Stimulated activated naive CD8-positive, alpha-beta T cell treated with anti-CD3 and anti-CD28 coated beads, Interleukin-15, amount 100 ng/mL, for 72 hours (primary cell): Measurements from ENCODE around the gene ROBO1.

Experiments
- ATAC-seq: fragments of 150-1000 bp; cut with Tn5 transposase; 2 replicates; pipeline ENCODE4 v1.10.0; 2021; ENCODE audit warnings: mild to moderate bottlenecking, moderate library complexity
- DNase-seq, 2 donors: peaks; one replicate each; pipeline ENCODE4 v3.0.0; 2021 to 2022
- H3K27ac Mint-ChIP-seq, 2 donors: one replicate each; pipeline ENCODE4 v1.8.0; 2022; ENCODE audit warnings: mild to moderate bottlenecking in 2 of 2, mixed read lengths in 2 of 2, moderate library complexity in 2 of 2
- H3K27me3 Mint-ChIP-seq: one replicate; pipeline ENCODE4 v1.8.0; 2022; ENCODE audit warnings: mixed read lengths
- H3K4me1 Mint-ChIP-seq: one replicate; pipeline ENCODE4 v1.8.0; 2022; ENCODE audit warnings: mild to moderate bottlenecking, mixed read lengths
- H3K4me3 Mint-ChIP-seq, 2 donors: one replicate each; pipeline ENCODE4 v1.8.0; 2022; ENCODE audit warnings: mild to moderate bottlenecking in 2 of 2, mixed read lengths in 2 of 2, moderate library complexity in 1 of 2
- H3K9me3 Mint-ChIP-seq, 2 donors: one replicate each; pipeline ENCODE4 v1.8.0; 2022; ENCODE audit warnings: mixed read lengths in 2 of 2

ROBO1 gene

DNA sequence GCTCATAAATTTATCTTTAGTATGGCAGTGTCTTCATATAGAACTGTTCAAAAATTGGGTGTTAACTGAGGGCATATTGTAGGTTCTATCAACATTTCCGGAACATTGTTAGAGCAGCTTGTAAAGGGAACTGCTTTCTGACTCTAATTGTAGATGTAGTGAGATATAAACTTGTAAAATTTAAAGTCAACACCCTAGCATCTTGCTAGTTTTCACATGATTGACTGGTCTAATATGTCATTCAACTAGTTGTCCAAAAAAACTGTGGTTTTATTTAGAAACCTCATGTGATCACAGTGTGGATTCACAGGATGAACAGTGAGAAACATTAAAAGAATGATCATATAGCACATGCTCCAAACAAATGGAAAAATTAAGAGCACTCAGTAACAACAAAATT is 607.4 kb downstream of the ROBO1 start:
- no peak for DNase-seq

DNA sequence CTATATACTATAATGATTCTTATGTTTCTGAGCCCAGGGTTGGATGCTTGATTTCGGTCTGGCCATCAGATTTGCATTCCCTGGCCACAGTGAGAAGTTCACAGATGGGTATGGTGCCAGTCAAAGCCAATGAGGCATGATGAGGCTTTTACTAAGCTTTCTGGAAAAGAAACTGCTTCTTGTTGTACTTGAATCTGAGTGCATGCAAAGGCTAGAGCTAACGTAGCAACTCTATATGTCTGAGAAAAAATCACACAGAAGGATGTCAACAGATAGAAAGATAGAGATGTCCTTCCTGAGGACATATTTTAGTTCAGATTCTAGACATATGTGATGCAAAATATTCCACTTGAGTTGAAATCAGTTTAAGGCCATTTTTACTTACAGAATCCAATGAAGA is 608.1 kb downstream of the ROBO1 start:
- no peaks in the 10 kb centered on the region for H3K27me3 Mint-ChIP-seq
- DNase-seq (no peak), ATAC-seq (no peak)
- peaks cover 0 to 8% of the 10 kb centered on the region in 2 donors for H3K9me3 Mint-ChIP-seq
- no peaks in the 10 kb centered on the region for H3K4me1 Mint-ChIP-seq
- H3K27ac Mint-ChIP-seq: no peak overlapping the region
- no peak overlapping the region for H3K4me3 Mint-ChIP-seq

More for the DNA sequence above, 607.4 kb downstream of the ROBO1 start:
- ATAC-seq: no peak
- Mint-ChIP-seq H3K4me3 (no peak overlapping the region), H3K27ac (no peak overlapping the region), H3K9me3 (peaks cover 0 to 11% of the 10 kb centered on the region in 2 donors), H3K27me3 (no peaks in the 10 kb centered on the region), H3K4me1 (no peaks in the 10 kb centered on the region)

DNA sequence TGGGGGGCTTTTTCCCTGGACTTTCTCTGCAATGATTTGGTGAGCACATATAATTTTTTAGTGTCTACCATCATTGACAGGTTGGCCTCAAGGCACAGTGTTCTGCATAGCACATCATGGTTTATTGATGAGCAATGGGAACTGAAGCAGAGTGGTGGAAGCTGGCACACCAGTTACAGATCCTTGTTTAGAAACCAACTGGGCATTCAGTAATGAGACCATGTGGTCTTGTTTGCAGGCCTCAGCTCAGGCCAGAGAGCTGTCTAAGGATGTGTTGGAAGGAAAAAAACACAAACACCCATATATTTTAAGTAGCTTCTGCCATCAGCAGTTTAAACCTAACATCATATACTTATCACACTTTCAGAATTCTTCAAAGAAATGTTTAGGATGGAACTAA is 610.6 kb downstream of the ROBO1 start:
- Mint-ChIP-seq H3K27me3 (no peaks in the 10 kb centered on the region), H3K9me3 (no peaks in the 10 kb centered on the region), H3K27ac (peak overlapping the region in 1 of 2 donors; percentile 62), H3K4me1 (no peaks in the 10 kb centered on the region), H3K4me3 (no peak overlapping the region)
- ATAC-seq (no peak), DNase-seq (no peak)

DNA sequence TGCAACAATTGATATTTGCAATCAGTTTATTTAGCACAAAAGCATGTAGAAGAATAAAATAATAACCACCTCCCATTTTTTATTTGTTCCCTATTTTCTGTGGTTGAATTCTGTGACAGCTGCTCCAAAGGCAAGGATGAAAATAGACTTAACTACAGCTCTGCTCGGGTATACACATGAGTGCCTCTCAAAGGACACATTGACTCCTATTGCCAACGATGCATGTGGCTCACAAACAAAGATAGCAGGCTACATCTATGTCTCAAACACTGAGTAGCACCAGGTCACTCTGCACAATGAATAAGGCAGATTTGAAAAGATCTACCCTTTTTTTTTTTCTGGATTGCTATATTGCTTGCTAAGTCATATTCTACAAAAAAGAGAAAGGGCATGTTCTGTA is 612.9 kb downstream of the ROBO1 start:
- Mint-ChIP-seq H3K27ac (no peak overlapping the region), H3K9me3 (peaks cover 9 to 12% of the 10 kb centered on the region in 2 donors), H3K4me1 (no peaks in the 10 kb centered on the region), H3K4me3 (no peak overlapping the region), H3K27me3 (no peaks in the 10 kb centered on the region)
- no peak for DNase-seq
- ATAC-seq: no peak

DNA sequence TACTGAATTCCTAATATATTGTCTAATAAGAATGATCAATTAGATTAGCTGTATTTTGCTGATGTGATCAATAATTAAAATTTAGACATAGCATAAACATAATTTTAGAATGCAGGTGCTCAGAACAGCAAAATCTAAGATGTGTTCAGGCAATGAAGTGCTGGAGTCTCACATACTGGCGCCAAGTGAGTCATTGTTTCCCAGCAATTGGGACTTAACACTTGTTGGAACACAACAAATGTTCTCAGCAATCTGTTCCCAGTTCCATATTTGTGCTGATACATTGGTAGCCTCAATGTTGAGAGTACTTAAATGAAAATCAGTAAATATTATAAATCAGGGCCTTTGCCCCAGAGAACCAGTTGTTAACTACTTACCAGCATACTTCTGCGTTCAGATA is 619.0 kb downstream of the ROBO1 start:
- Mint-ChIP-seq H3K4me1 (no peaks in the 10 kb centered on the region), H3K27ac (no peak overlapping the region), H3K27me3 (no peaks in the 10 kb centered on the region), H3K4me3 (no peak overlapping the region), H3K9me3 (peaks cover 12 to 15% of the 10 kb centered on the region in 2 donors)
- no peak for DNase-seq
- ATAC-seq: no peak

DNA sequence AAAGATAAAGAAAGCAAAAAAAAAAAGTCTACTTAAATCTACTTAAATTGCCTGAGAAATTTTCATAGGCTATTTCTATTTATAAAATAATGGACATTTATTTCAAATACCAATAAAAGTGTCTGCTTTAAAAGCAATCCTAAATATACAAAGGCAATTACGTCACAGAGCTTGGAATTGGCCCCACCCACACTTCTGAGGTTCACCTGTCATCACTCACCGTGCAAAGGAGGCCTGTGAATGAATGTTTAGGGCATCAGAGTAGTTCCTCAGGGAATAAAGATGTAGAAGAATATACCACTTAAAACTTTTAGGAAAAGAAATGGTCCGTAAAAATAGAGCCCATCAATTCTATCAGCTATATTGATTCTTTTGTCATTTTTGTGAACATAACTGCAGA is 621.8 kb downstream of the ROBO1 start:
- Mint-ChIP-seq H3K27me3 (no peaks in the 10 kb centered on the region), H3K4me3 (no peak overlapping the region), H3K9me3 (peaks cover 2 to 10% of the 10 kb centered on the region in 2 donors), H3K27ac (no peak overlapping the region), H3K4me1 (no peaks in the 10 kb centered on the region)
- ATAC-seq (no peak), DNase-seq (no peak)

DNA sequence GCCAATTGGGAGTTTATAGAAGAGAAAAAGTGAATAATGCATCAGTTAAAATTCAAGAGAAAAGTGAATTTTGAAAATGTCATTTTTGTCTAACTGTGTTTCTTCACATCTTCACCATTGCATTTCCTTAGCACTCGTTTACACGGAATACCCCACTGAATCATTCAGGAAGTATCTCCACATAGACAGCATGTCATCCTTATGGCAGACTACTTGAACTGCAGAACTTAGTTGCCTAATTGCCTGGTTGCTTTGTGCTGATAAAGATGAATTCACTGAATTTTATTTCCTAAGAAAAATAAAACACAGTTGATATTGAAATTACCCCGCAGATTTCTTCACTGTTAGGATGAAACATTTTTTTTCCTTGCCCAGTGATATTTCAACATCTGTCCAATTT is 627.1 kb downstream of the ROBO1 start:
- H3K27me3 Mint-ChIP-seq: no peaks in the 10 kb centered on the region
- no peak for ATAC-seq
- no peak overlapping the region for H3K27ac Mint-ChIP-seq
- no peaks in the 10 kb centered on the region for H3K4me1 Mint-ChIP-seq
- no peak for DNase-seq
- H3K9me3 Mint-ChIP-seq: peaks cover 0 to 5% of the 10 kb centered on the region in 2 donors
- H3K4me3 Mint-ChIP-seq: no peak overlapping the region

DNA sequence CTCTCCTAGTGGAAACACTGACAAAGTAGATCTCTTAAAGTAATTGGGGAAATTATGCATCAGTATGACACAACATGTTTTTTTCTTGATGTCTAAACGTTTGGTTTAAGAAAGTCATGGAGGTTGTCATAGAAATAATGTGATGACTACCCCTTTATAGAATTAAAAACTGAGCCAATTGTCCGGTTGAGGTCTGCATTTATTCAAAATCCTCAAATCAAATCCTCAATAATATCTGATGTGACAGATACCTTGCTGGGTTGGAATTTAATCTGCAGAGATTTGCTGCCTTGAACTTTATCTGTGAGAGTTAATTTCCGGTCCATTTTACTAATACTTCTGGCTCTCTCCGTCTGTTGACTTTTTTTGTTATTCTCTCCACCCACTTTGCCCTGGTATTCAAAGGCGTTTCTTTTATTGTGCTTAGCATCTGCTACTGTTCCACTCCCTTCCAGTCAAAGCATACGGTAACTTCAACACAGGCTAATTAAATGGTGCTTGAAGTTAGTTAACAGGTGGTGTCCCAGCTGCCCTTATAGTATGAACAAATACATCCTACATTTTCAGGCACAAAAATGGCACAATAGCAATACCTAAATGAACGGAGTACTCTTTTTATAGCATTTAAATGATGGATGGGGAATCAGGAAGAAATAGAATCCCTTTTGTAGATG is 628.3 kb downstream of the ROBO1 start:
- Mint-ChIP-seq H3K4me3 (no peak overlapping the region), H3K27ac (no peak overlapping the region), H3K9me3 (peaks cover 0 to 5% of the 10 kb centered on the region in 2 donors), H3K4me1 (no peaks in the 10 kb centered on the region), H3K27me3 (no peaks in the 10 kb centered on the region)
- DNase-seq: no peak
- ATAC-seq: no peak

DNA sequence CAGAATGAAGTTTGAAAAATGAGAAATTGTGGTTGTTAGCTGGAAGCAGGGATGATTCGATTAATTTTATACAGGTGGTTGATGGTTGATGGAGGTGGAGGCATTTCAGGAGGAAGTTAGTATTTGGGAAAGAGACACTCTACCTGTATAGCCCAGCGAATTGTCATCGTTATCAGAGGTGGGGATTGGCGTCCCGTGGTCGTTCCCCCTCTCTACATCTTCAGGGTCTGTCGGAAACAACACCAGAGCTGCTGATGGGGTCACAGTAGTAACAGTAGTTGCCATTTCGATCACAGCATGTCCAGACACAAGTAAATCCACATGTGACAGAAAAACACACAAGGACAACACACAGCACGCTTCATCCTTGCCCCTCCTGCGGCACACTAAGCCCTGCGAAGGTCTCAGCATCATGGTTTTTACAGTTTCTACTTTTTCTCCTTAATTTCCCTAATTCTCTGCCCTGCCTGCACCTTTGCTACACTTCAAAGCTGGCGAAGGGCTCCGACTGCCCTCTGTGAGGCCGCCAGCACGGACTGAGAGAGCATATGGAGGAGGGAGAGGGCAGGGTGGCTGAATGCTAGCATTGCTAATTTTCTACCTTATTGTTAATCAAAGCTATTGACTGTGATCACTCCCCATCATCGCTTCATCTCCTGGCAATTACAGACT is 642.3 kb downstream of the ROBO1 start:
- Mint-ChIP-seq H3K27me3 (no peaks in the 10 kb centered on the region), H3K27ac (no peak overlapping the region), H3K9me3 (peaks cover 5 to 9% of the 10 kb centered on the region in 2 donors), H3K4me1 (no peaks in the 10 kb centered on the region), H3K4me3 (no peak overlapping the region)
- no peak for DNase-seq
- ATAC-seq: no peak

DNA sequence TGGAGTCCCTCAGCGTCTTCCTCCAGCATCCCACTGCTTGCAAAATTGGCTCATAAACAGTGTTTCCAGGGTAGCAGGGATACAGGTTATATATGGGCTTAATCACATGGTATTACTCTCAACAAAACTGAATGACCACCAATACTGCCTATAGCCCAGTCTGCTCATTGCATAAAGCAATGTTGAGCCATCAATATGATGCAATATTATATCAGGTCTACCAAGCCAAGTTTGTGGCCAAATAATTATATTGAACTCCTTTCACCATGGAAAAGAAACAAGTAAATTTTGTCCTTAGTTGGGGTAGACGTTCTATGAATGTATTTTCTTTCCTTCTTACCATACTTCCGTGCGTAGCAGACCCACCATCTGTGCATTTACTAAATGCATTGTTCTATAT is 652.3 kb downstream of the ROBO1 start:
- H3K4me1 Mint-ChIP-seq: no peaks in the 10 kb centered on the region
- H3K9me3 Mint-ChIP-seq: peaks cover 10 to 12% of the 10 kb centered on the region in 2 donors
- ATAC-seq (no peak), DNase-seq (no peak)
- no peak overlapping the region for H3K27ac Mint-ChIP-seq
- no peak overlapping the region for H3K4me3 Mint-ChIP-seq
- H3K27me3 Mint-ChIP-seq: no peaks in the 10 kb centered on the region

DNA sequence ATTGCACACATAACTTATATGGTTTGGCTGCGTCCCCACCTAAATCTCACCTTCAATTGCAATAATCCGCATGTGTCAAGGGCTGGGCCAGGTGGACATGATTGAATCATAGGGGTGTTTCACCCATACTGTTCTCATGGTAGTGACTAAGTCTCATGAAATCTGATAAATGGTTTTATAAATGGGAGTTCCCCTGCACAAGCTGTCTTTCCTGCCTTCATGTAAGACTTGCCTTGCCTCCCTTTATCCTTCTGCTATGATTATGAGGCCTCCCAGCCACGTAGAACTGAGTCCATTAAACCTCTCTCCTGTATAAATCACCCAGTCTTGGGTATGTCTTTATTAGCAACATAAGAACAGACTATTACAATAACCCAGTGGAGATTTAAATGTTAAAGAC is 653.9 kb downstream of the ROBO1 start:
- no peak overlapping the region for H3K27ac Mint-ChIP-seq
- H3K27me3 Mint-ChIP-seq: no peaks in the 10 kb centered on the region
- DNase-seq: no peak
- H3K4me3 Mint-ChIP-seq: no peak overlapping the region
- H3K9me3 Mint-ChIP-seq: peaks cover 10 to 12% of the 10 kb centered on the region in 2 donors
- ATAC-seq: no peak
- H3K4me1 Mint-ChIP-seq: no peaks in the 10 kb centered on the region

DNA sequence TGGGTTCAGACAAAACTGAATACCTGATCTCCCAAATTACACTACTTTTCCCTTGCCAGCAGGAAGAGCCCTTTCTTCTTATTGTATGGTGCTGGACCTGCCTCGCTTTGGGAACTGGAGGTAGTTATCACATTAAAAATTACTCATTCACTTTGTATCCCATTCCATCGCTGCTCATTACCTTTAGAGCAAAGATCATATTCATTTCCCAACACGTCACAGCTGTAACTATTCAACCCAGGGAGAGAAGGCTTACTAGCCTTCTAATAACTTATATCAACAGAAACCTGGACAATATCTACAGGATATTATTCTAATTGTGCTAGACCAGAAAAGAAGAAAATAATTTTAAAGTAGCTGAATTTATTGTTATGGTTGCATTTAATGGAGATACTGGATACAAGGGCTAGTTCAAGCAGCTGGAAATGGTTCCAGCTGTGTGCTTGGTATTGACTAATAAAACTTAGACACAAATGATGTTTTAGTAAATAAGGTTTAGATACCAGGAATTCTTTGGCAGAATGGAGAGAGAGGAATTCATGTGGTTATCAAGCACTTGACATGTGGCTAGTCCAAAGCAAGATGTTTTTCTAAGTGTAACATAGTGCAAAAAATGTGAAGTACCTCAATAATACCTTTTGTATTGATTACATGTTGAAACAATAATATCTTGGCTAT is 656.3 kb downstream of the ROBO1 start:
- no peaks in the 10 kb centered on the region for H3K4me1 Mint-ChIP-seq
- H3K27ac Mint-ChIP-seq: no peak overlapping the region
- peaks cover 10 to 12% of the 10 kb centered on the region in 2 donors for H3K9me3 Mint-ChIP-seq
- H3K27me3 Mint-ChIP-seq: no peaks in the 10 kb centered on the region
- no peak for ATAC-seq
- no peak overlapping the region for H3K4me3 Mint-ChIP-seq
- no peak for DNase-seq

DNA sequence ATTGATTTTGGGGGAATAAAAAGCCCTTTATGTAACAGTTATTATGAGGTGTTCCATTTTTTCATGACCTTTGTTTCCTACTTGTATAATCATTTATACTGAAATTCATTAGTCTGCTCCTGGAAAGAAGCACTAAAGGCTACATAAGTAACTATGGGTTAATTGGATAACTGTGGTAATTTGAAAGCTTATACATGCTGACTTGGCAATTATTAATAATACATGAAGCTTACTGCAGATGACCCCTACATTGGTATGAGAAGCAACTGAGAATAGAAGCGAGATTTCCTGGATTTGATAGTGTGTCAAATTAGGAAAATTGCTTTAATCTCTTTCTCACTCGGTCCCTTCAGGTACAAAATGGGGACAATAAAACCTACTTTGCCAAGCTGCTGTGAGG is 658.0 kb downstream of the ROBO1 start:
- H3K4me1 Mint-ChIP-seq: no peaks in the 10 kb centered on the region
- no peak for DNase-seq
- no peak for ATAC-seq
- H3K27ac Mint-ChIP-seq: no peak overlapping the region
- H3K27me3 Mint-ChIP-seq: no peaks in the 10 kb centered on the region
- peaks cover 7 to 15% of the 10 kb centered on the region in 2 donors for H3K9me3 Mint-ChIP-seq
- no peak overlapping the region for H3K4me3 Mint-ChIP-seq

DNA sequence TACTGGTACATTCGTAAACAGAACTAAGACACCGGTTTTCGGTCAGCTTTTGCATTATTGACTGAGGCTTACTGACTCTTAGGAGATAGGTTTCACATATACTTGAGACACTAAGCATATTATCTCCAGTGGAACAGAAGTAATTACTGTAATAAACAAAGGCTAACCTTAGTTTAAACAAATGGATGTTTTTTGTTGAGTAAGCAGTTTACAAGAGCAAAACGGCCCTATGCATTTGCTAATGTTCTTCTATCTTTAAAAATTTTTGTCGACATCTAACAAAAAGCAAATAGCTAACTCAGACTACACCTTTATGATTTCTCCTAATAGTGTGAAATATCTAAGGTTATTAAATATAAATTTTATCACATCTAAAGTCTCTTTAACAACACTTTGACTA is 664.5 kb downstream of the ROBO1 start:
- Mint-ChIP-seq H3K27me3 (no peaks in the 10 kb centered on the region), H3K4me1 (no peaks in the 10 kb centered on the region), H3K27ac (no peak overlapping the region), H3K9me3 (peaks cover 0 to 4% of the 10 kb centered on the region in 2 donors), H3K4me3 (no peak overlapping the region)
- ATAC-seq: no peak
- no peak for DNase-seq

DNA sequence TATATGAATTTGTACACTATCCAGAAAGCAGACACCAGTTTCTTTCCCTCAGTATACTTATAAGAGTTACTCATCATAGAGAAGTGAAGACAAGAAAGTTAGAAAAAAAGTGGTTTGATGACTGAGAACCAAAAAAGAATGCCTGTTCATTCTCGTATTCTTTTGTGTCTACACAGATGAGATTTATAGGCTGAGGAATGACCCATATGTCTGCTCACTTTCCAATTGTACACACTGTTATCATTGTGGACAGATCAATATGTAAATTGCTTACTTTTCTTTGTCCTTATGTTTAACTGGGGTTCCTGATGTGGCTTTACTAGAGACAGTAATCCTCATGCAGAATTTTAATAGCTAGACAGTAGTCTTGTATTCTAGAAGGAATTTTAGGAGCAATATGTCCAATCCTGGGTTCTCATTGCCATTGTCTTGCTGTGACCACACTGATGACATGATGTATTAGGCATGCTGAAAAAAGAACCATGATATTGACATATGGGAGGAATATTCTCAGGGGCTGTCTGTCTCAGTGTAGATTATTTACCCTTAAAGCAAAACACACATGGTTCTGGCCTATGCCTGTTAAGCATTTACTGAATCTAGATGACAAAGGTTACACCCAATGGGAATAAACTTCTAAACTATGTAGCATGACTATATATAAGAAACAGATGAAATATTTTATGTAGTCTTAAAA is 669.7 kb downstream of the ROBO1 start:
- DNase-seq (no peak), ATAC-seq (no peak)
- no peaks in the 10 kb centered on the region for H3K27me3 Mint-ChIP-seq
- H3K4me3 Mint-ChIP-seq: no peak overlapping the region
- H3K9me3 Mint-ChIP-seq: no peaks in the 10 kb centered on the region
- H3K27ac Mint-ChIP-seq: no peak overlapping the region
- no peaks in the 10 kb centered on the region for H3K4me1 Mint-ChIP-seq

DNA sequence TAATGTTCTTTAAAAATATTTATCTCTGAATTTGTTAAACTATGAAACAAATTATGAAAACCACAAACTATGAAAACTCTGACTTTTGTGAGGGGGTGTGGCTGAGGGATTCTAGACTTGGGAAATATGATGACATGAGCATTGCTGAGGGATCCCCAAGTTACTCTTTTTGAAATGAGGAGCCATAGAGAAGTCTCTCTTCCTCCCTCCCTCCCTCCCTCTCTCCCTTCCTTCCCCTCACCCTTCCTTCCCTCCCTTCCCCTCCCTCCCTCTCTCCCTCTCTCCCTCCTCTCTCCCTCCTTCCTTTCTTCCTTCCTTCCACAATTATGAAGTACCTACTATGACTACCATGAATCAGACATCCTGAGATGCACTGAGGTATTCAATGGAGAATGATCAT is 673.1 kb downstream of the ROBO1 start:
- Mint-ChIP-seq H3K4me3 (no peak overlapping the region), H3K4me1 (no peaks in the 10 kb centered on the region), H3K27me3 (no peaks in the 10 kb centered on the region), H3K27ac (no peak overlapping the region), H3K9me3 (peaks cover 7 to 8% of the 10 kb centered on the region in 2 donors)
- DNase-seq (no peak), ATAC-seq (no peak)
